Peyer's patch (tissue), 4 donors: ENCODE results near the gene FAM227A. TPM values are rescaled to one million over a fixed set of nuclear protein-coding genes. Genes with fewer than 3 reads are reported as not detected.

Experiments
- DNase-seq, 3 donors: peaks; one replicate each; pipeline ENCODE4 v3.0.0-alpha.2; 2017 to 2019
- H3K27ac ChIP-seq, 4 donors: fragments of 200-600 bp; sonication (generic); one replicate each; pipeline ENCODE4 v1.5.1; 2016 to 2019
- H3K27me3 ChIP-seq, 2 donors: fragments of 200-600 bp; sonication (generic); one replicate each; pipeline ENCODE4 v1.5.1; 2019
- H3K36me3 ChIP-seq, 3 donors: fragments of 200-600 bp; sonication (generic); one replicate each; pipeline ENCODE4 v1.5.1; 2016 to 2019
- H3K4me1 ChIP-seq, 4 donors: fragments of 200-600 bp; sonication (generic); one replicate each; pipeline ENCODE4 v1.5.1; 2016 to 2019
- H3K4me3 ChIP-seq, 4 donors: fragments of 200-600 bp; sonication (generic); 1 replicate in 3 of 4; 2 replicates in 1 of 4; pipeline ENCODE4 v1.5.1; 2016 to 2019; ENCODE audit warnings: mild to moderate bottlenecking in 1 of 4
- H3K9me3 ChIP-seq, 4 donors: fragments of 200-600 bp; sonication (generic); one replicate each; pipeline ENCODE4 v1.5.1; 2016 to 2019; ENCODE audit warnings: mild to moderate bottlenecking in 1 of 4
- POLR2A ChIP-seq, 2 donors: fragments of 450-650 bp; IDR thresholded peaks; one replicate each; pipeline ENCODE4 v1.5.1; 2017; ENCODE audit warnings: antibody characterized with exemption in 2 of 2, mild to moderate bottlenecking in 2 of 2, moderate library complexity in 2 of 2
- total RNA-seq, 4 donors: library from RNA; depleted of rRNA; stranded (reverse); fragments of >200 nt; gene quantifications; one replicate each; pipeline ENCODE4 v1.1.0, GENCODE V29; 2016
- TF ChIP-seq, protein P1 (sequence below), 6 experiments: fragments of 450-650 bp in 4 of 6; fragments of 200-600 bp in 2 of 6; sonication (generic) in 1 of 6; IDR thresholded peaks; one replicate each; pipeline ENCODE4 v1.5.1; 2017 to 2019; ENCODE audit warnings: antibody characterized with exemption in 6 of 6, mild to moderate bottlenecking in 3 of 6, moderate library complexity in 1 of 6

FAM227A gene
- total RNA-seq, result 10 to 100 TPM in 1 of 4 donors, 1 to 10 TPM in 1, not detected in 2; 2.6 to 18.2 TPM

DNA sequence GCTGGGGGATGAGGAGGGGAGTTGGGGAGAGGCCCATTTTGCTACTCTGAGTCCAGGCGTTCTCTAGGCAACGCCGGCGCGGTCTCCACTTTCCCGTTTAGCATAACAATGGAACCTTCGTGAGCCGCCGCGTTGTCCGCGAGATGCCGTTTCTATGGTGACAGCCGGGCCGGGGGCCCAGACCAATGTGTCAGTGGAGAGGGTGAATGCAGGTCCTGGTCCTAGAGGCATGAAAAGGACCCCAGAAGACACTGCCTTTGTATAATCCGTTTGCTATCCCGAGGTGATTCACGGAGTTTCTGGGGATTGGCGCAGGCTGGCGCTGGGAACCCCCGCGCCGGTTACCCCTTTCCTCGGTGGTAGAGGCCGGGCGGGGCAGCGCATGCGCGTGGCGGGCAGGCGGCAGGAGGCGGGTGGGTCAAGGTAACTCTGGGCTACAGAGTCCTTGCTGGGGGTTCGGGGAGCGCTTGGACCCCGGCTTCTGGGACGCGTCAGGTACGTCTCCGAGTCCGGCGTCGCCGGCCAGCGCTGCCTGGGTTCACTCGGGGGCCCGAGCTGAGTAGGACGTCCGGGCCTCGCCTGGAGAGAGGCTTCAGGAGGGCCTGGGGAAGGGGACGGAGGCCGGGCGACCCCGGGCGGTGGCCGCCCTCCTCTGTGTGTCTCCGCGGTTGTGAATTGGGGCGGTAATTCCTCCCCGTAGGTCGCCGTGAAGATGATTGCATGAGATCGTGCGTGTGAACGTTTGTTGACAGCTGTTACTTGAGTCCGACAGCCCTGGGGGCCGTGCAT is at the start of gene FAM227A, which contains the start of gene CBY1:
TSS of gene FAM227A (minus strand) at position 137 of the 789 bp plus-strand sequence. CDS start 6,224 bp downstream, outside the sequence.
TSS of gene CBY1 (plus strand) at position 383 of the 789 bp plus-strand sequence. CDS start 11,417 bp downstream, outside the sequence.
- H3K4me1 ChIP-seq, result peaks cover 0 to 12% (median 5%) of the 10 kb centered on the region in 4 donors
- peak within 1 kb of the TSS; percentile 77 to 86 (median 82) for H3K27ac ChIP-seq
- H3K9me3 ChIP-seq, result no peaks in the 10 kb centered on the region
- TF ChIP-seq POLR2A (IDR thresholded peaks at IDR 0.05), result peak; percentile 48 to 58
- TF ChIP-seq, protein P1, sequence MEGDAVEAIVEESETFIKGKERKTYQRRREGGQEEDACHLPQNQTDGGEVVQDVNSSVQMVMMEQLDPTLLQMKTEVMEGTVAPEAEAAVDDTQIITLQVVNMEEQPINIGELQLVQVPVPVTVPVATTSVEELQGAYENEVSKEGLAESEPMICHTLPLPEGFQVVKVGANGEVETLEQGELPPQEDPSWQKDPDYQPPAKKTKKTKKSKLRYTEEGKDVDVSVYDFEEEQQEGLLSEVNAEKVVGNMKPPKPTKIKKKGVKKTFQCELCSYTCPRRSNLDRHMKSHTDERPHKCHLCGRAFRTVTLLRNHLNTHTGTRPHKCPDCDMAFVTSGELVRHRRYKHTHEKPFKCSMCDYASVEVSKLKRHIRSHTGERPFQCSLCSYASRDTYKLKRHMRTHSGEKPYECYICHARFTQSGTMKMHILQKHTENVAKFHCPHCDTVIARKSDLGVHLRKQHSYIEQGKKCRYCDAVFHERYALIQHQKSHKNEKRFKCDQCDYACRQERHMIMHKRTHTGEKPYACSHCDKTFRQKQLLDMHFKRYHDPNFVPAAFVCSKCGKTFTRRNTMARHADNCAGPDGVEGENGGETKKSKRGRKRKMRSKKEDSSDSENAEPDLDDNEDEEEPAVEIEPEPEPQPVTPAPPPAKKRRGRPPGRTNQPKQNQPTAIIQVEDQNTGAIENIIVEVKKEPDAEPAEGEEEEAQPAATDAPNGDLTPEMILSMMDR (IDR thresholded peaks at IDR 0.05), result peak in 2 of 6 experiments; percentile 3 to 20
- peak; percentile 81 to 91 (median 91) for DNase-seq
- no peaks in the 10 kb centered on the region for H3K27me3 ChIP-seq
- peak within 1 kb of the TSS; percentile 65 to 89 (median 76) for H3K4me3 ChIP-seq
- no peaks in the 10 kb centered on the region for H3K36me3 ChIP-seq

DNA sequence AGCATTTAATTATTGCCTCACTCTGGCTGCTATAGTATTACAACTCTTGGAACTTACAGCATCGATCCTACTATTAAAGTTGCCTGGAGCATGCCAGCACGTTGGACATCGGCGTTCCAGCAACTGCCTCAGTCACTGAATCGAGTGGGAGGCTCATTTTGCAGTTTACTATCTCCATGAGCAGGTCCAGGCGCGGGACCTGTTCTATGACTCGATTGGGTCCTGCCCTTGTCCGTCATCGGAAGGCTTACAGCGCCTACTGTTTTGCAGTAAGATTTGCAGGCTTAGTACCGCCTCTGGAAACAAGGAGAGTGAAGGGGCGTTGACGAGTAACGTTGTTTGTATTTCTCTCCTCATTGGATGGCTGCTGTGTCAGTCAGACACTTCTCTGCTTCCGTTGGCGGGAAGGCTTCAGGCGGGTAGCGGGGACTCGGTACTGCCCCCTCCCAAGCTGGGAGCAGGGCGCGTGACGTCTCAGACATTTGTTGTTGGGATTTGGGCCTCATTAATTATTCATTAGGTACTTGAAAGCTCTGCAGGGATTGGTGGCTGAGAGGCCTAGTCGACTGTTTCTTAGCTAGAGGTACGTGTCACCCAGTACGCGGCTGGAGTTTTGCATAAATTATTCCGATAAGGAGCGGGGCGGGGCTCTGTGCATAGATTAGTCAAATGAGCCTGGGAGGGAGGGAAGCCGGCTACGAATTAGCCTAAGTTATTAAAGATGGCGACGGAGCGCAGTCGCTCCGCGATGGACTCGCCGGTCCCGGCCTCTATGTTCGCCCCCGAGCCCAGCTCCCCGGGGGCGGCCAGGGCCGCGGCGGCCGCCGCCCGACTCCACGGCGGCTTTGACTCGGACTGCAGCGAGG is 49.3 kb upstream of the FAM227A start, which contains the start of gene GTPBP1:
TSS of gene GTPBP1 (plus strand) at position 710 of the 866 bp plus-strand sequence. CDS start at position 722, 12 bp downstream.
- no peaks in the 10 kb centered on the region for H3K27me3 ChIP-seq
- peak; percentile 95 to 100 (median 99) for DNase-seq
- H3K27ac ChIP-seq, result peak within 1 kb of the TSS; percentile 98 to 100 (median 99)
- no peaks in the 10 kb centered on the region for H3K9me3 ChIP-seq
- H3K4me1 ChIP-seq, result peaks cover 0 to 41% (median 10%) of the 10 kb centered on the region in 4 donors
- peak within 1 kb of the TSS; percentile 96 to 99 (median 98) for H3K4me3 ChIP-seq
- TF ChIP-seq, protein P1 (IDR thresholded peaks at IDR 0.05), result peak in 3 of 6 experiments; percentile 11 to 33 (median 25)
- peak; percentile 89 to 97 for TF ChIP-seq POLR2A (IDR thresholded peaks at IDR 0.05)
- peaks cover 0 to 12% (median 0%) of the 10 kb centered on the region in 3 donors for H3K36me3 ChIP-seq

DNA sequence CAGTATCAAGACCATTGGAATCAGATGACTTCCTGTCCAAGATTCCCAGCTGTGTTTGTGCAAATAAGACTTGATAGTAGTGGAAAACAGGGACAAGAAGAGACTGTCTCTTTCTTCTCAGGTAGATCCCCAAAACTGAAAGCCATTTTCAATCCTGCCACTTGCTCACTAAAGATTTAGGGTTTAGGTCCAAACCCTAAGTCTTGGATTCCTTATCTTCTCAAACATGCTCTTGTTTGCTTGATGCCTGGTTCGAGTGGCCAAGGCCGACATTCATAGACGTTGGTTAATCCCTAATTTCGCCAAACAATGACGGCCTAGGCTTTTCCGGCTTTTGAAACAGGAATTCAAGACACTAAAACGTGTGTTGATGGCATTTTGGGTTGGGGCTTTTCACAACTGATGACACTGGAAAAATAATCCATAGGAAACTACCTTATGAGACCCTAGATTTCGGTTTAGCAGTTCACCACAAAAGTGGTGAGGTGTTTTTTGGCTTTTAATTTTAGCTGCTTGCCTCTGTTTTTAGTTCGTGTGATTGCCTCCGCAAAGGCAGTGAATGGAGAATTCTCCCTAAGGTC is 48.6 kb upstream of the FAM227A start:
- peaks cover 0 to 5% (median 0%) of the 10 kb centered on the region in 3 donors for H3K36me3 ChIP-seq
- no peak for TF ChIP-seq POLR2A (IDR thresholded peaks at IDR 0.05)
- TF ChIP-seq, protein P1 (IDR thresholded peaks at IDR 0.05), result no peak
- no peak for DNase-seq
- H3K9me3 ChIP-seq, result no peaks in the 10 kb centered on the region
- H3K4me1 ChIP-seq, result peaks cover 0 to 42% (median 10%) of the 10 kb centered on the region in 4 donors
- H3K27me3 ChIP-seq, result no peaks in the 10 kb centered on the region
- peak overlapping the region; percentile 72 to 100 (median 94) for H3K27ac ChIP-seq
- H3K4me3 ChIP-seq, result peak overlapping the region; percentile 11 to 98 (median 42)

DNA sequence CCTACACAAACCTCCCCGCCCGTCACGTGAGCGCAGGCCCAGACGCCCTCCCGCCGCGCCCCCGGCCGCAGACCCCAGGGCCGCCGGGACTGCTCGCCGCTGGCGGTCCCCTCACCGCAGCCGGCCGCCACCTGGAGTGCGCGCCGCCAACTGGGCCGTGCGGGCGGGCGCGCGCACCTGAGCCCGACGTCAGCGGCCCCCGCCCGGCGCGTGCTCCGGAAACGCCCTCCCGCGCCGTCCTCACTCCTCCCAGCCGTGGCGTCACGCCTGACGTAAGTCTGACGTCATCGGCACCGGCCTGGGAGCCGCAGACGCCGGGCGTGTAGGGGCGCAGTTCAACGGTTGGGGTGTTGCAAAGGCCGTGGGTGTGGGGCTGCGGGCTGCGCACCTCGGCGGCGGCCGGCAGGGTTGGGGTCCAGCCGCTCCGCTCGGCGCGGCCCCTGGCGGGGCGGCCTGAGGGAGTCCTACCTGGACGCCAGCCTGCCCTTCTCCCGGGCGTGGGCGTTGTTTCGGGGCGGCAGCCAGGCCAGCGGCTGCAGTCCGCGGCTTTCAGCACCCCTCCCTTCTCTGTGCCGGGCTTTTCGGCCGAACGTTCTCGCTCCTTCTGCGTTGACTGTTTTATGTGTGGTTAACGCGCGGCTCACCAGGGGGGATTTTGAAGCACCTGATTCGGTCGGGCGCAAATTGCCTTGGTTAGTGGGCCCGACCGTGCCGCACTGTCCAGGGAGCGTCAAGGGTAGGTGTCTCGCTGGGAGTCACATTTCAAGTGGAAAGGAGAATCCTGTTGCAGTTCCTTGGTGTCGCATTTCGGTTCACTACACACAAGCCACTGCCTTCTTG is 44.8 kb upstream of the FAM227A start, which contains the start of gene JOSD1:
TSS of gene JOSD1 (minus strand) at position 155 of the 840 bp plus-strand sequence. CDS start 956 bp downstream, outside the sequence.
- peak within 1 kb of the TSS; percentile 92 to 100 (median 98) for H3K27ac ChIP-seq
- H3K27me3 ChIP-seq, result no peaks in the 10 kb centered on the region
- H3K36me3 ChIP-seq, result no peaks in the 10 kb centered on the region
- TF ChIP-seq POLR2A (IDR thresholded peaks at IDR 0.05), result peak; percentile 98 to 99
- TF ChIP-seq, protein P1 (IDR thresholded peaks at IDR 0.05), result peak in 3 of 6 experiments; percentile 0 to 43 (median 27)
- no peaks in the 10 kb centered on the region for H3K9me3 ChIP-seq
- DNase-seq, result peak; percentile 98 to 99 (median 98)
- peaks cover 0 to 51% (median 6%) of the 10 kb centered on the region in 4 donors for H3K4me1 ChIP-seq
- peak within 1 kb of the TSS; percentile 68 to 97 (median 91) for H3K4me3 ChIP-seq
